Fibroblast of lung (primary cell): Measurements from ENCODE around the gene TNFRSF11A. TPM values are rescaled to one million over a fixed set of nuclear protein-coding genes. Genes with fewer than 3 reads are reported as not detected.

Experiments
- DNase-seq, 2 donors: peaks; one replicate each; pipeline versions ENCODE4 v3.0.0 to v3.0.0-alpha.2; 2010; ENCODE audit warnings: low read depth in 2 of 2
- H2AFZ ChIP-seq: 2 replicates; pipeline ENCODE4 v1.5.1; 2012; ENCODE audit warnings: low read length, control low read depth, inconsistent platforms
- H3K27ac ChIP-seq: 2 replicates; pipeline ENCODE4 v1.5.1; 2011; ENCODE audit warnings: low read length, control low read depth; ENCODE audit not compliant: insufficient read depth
- H3K27me3 ChIP-seq: 2 replicates; pipeline ENCODE4 v1.5.1; 2011; ENCODE audit warnings: mild to moderate bottlenecking, low read length; ENCODE audit not compliant: control insufficient read depth, insufficient read depth
- H3K36me3 ChIP-seq: 2 replicates; pipeline ENCODE4 v1.5.1; 2011; ENCODE audit warnings: low read length; ENCODE audit not compliant: control insufficient read depth, insufficient read depth
- H3K4me1 ChIP-seq: 2 replicates; pipeline ENCODE4 v1.5.1; 2011; ENCODE audit warnings: low read length; ENCODE audit not compliant: control insufficient read depth, insufficient read depth; ENCODE audit errors: extremely low read depth
- H3K4me2 ChIP-seq: 2 replicates; pipeline ENCODE4 v1.5.1; 2011; ENCODE audit warnings: low read length, control low read depth; ENCODE audit not compliant: insufficient read depth; ENCODE audit errors: extremely low read depth
- H3K4me3 ChIP-seq, 4 experiments: fragments of 200-600 bp in 1 of 4; sonication (generic) in 1 of 4; replicated peaks in 1 of 4; 2 replicates each; pipeline ENCODE4 v1.5.1; 2011 to 2016; ENCODE audit warnings: low read length in 4 of 4, low read depth in 3 of 4, mild to moderate bottlenecking in 3 of 4, control low read depth in 2 of 4, inconsistent platforms in 1 of 4, mixed read lengths in 1 of 4; ENCODE audit not compliant: insufficient read depth in 1 of 4; ENCODE audit errors: control extremely low read depth in 1 of 4
- H3K79me2 ChIP-seq: 2 replicates; pipeline ENCODE4 v1.5.1; 2012; ENCODE audit warnings: mild to moderate bottlenecking, low read length, inconsistent platforms; ENCODE audit not compliant: control insufficient read depth, insufficient read depth
- H3K9ac ChIP-seq: 2 replicates; pipeline ENCODE4 v1.5.1; 2011; ENCODE audit warnings: mild to moderate bottlenecking, low read length, control low read depth; ENCODE audit not compliant: insufficient read depth
- H3K9me3 ChIP-seq: 2 replicates; pipeline ENCODE4 v1.5.1; 2012; ENCODE audit warnings: low read depth, low read length; ENCODE audit not compliant: control insufficient read depth, insufficient read depth
- H4K20me1 ChIP-seq: 2 replicates; pipeline ENCODE4 v1.5.1; 2011; ENCODE audit warnings: low read length; ENCODE audit not compliant: control insufficient read depth, insufficient read depth; ENCODE audit errors: extremely low read depth
- CTCF ChIP-seq, 2 donors: IDR thresholded peaks in 1 of 2; conservative IDR thresholded peaks in 1 of 2; 1 replicate in 1 of 2; 2 replicates in 1 of 2; pipeline ENCODE4 v1.5.1; 2011 to 2012; ENCODE audit warnings: low read length in 2 of 2, control low read depth in 1 of 2, inconsistent platforms in 1 of 2, low read depth in 1 of 2, mild to moderate bottlenecking in 1 of 2
- EZH2 ChIP-seq: IDR thresholded peaks from 2 replicates; pipeline ENCODE4 v1.5.1; 2012; ENCODE audit warnings: low read length, control low read depth, mild to moderate bottlenecking; ENCODE audit errors: missing control alignments
- polyA plus RNA-seq, 2 donors: library from polyadenylated mRNA; depleted of rRNA in 1 of 2; stranded (reverse) in 1 of 2; unstranded in 1 of 2; fragments of >200 nt; gene quantifications; 2 replicates each; pipeline ENCODE4 v1.2.1, GENCODE V29; 2011 to 2012; ENCODE audit warnings: missing spikeins in 1 of 2
- total RNA-seq: library from RNA; depleted of rRNA; stranded (reverse); fragments of >200 nt; gene quantifications from 2 replicates; pipeline ENCODE4 v1.2.1, GENCODE V29; 2014

Gene TNFRSF11A
- total and polyA plus RNA-seq, 2 donors (not counting 1 experiment from before 2014, with no cell fraction given) = 0.11 to 0.66 TPM

- Histone ChIP-seq H3K79me2 (no peaks in the 10 kb centered on the region), H3K9ac (no peak overlapping the region), H3K4me3 (no peak overlapping the region), H2AFZ (no peak overlapping the region), H3K9me3 (no peaks in the 10 kb centered on the region), H3K4me2 (no peak overlapping the region), H3K4me1 (no peaks in the 10 kb centered on the region), H4K20me1 (no peaks in the 10 kb centered on the region), H3K36me3 (no peaks in the 10 kb centered on the region), H3K27ac (no peak overlapping the region), H3K27me3 (peaks cover 5% of the 10 kb centered on the region)
- TF ChIP-seq CTCF (conservative IDR thresholded peaks at IDR 0.05 in 1 of 2, IDR thresholded peaks at IDR 0.05 in 1 of 2; ENCODE audit: low read depth in 1 of 2, low read length in 2 of 2) (no peak), EZH2 (no peak)
- no peak for DNase-seq
Measured at GRCh38 chr18:62357079-62357719, 32.1 kb downstream of the TNFRSF11A start.

GRCh38 chr18:62360805-62361204, 35.7 kb downstream of the TNFRSF11A start:
- H3K9ac ChIP-seq = no peak overlapping the region
- no peak overlapping the region for H3K4me3 ChIP-seq
- DNase-seq = no peak
- no peaks in the 10 kb centered on the region for H4K20me1 ChIP-seq
- H2AFZ ChIP-seq = no peak overlapping the region
- H3K9me3 ChIP-seq = no peaks in the 10 kb centered on the region
- TF ChIP-seq EZH2 (no peak), CTCF (conservative IDR thresholded peaks at IDR 0.05 in 1 of 2, IDR thresholded peaks at IDR 0.05 in 1 of 2; ENCODE audit: low read depth in 1 of 2, low read length in 2 of 2) (no peak)
- H3K4me2 ChIP-seq = no peak overlapping the region
- no peaks in the 10 kb centered on the region for H3K79me2 ChIP-seq
- peaks cover 8% of the 10 kb centered on the region for H3K27me3 ChIP-seq
- H3K4me1 ChIP-seq = no peaks in the 10 kb centered on the region
- no peaks in the 10 kb centered on the region for H3K36me3 ChIP-seq
- H3K27ac ChIP-seq = no peak overlapping the region

- Histone ChIP-seq H3K4me1 (no peaks in the 10 kb centered on the region), H3K79me2 (no peaks in the 10 kb centered on the region), H3K9ac (no peak overlapping the region), H3K4me3 (no peak overlapping the region), H3K36me3 (no peaks in the 10 kb centered on the region), H3K27me3 (peaks cover 8% of the 10 kb centered on the region), H2AFZ (no peak overlapping the region), H3K27ac (no peak overlapping the region), H3K4me2 (no peak overlapping the region), H3K9me3 (no peaks in the 10 kb centered on the region), H4K20me1 (no peaks in the 10 kb centered on the region)
- TF ChIP-seq EZH2 (no peak), CTCF (conservative IDR thresholded peaks at IDR 0.05 in 1 of 2, IDR thresholded peaks at IDR 0.05 in 1 of 2; ENCODE audit: low read depth in 1 of 2, low read length in 2 of 2) (no peak)
- no peak for DNase-seq
Measured at GRCh38 chr18:62361288-62361687, 36.2 kb downstream of the TNFRSF11A start.
